Measurements from ENCODE around the gene TCTN1.

Gene TCTN1

DNA sequence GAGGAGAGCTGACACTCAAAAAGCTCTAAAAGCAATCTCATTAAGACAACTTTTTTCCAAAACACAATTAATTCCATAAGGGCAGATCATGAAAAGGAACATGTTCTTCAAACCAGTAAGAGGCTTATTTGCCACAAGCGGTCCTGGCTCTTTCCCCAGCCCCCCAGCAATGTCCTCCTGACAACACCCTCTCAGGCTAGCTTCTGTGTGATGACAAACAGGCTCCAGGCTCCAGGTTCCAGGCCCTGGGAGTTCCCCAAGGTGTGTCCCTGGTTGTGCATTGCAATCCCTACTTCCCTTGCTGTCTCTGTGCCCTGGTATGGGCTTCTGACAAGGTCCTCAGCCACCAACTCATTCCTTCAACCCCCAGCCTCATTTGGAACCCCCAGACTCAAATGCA is 66.1 kb downstream of the TCTN1 start:
- DNase-seq (ENCODE audit: low read depth), result no peak

DNA sequence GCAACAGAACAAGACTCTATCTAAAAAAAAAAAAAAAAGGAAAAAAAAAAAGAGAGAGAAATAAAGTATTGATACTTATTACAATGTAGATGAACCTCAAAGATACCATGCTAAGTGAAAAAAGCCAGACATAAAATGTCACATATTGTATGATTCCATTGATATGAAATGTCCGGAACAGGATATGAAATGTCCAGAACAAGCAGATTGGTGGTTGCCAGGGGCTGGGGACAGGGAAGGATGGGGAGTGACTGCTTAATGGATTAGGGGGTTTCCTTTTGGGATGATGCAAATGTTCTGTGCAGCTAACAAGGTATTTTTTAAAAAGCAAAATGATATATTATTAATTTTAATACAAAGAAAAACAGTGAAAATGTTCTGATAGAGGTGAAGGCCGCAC is 70.0 kb downstream of the TCTN1 start:
- no peak for DNase-seq (ENCODE audit: low read depth)

DNA sequence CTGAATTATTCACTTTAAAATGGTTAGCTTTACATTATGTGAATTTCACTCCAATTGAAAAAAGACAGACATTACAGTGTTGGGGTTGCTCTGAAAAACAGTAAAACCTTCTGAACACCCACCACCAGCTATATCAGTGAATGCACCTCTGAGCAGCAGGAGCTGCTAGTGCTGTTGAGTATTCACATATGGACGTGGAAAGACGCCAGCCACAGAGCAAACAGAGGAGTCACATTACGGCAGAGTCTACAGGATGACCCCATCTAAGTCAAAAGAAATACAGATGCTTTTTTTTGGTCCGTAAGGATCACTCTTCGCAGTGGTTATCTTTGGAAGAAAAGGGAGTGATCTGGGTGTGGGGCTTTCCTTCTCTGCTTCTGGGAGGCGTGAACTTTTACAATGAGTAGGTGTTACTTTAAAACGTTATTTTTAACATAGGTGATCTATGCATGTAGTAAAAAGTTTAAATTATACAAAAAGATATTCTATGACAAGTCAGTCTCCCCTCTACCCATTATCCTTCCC is 70.4 kb downstream of the TCTN1 start:
- DNase-seq (ENCODE audit: low read depth), result no peak

DNA sequence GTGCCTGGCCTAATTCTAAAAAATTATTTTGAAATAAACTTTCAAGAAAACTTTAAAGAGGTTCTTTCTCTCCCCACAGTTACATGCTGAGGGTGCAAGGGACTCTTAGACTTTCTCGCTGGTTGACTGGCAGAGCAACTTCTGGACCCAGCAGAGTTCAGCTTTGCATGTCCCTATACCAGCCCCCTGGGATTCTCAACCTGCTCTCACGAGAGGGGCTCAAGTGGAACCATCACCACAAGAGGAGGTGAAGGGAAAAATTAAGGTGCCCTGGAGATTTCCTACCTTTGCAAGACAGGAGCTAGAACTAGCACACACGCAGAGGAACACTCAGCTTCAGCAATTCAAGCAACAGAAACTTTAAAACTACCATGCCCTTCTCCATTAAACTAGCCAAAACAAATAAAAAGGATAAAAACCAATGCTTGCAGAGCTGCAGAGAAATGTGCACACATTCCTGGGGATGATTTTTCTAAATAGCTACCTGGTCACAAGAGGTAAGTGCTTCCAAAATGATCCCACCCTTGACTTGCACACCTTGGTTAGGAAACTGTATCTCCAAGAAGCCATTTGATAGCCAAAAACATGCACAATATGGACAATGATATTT is 72.5 kb downstream of the TCTN1 start:
- no peak for DNase-seq (ENCODE audit: low read depth)

DNA sequence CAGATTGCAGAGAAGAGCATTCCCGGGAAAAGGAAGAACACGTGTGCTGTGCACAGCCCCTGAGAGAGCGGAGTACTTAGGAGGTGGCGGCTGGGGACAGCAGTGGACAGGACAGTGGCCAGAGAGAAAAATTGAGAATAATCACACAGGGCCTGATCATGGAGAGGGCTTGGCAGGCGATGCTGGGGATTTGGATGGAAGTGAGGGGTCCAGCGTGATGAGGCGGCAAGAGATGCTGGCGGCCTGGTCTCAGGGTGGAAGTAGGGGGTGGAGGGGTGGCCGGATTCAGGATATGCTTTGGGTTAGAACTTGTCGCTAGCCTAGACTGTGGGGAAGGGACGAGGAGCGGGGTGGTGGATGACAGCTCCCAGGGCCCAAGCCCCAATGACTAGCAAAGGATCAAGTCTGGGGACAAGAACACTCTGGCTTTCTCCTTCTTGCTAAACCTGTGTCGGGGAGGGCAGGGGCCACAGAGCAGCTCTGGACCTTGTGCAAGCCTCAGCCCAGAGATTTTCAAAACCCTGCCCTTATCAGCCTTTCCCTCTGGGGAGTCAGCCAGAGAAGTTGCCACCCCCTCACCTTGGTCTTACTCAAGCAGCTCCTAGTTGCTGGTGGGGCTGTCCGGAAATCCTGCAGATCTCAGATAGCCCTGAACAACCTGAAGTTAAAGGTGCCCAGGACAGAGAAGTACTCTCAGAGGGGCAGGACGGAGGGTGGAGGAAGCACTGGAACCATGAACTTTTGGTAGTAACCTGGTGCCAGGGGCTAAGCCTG is 73.7 kb downstream of the TCTN1 start:
- no peak for DNase-seq (ENCODE audit: low read depth)

DNA sequence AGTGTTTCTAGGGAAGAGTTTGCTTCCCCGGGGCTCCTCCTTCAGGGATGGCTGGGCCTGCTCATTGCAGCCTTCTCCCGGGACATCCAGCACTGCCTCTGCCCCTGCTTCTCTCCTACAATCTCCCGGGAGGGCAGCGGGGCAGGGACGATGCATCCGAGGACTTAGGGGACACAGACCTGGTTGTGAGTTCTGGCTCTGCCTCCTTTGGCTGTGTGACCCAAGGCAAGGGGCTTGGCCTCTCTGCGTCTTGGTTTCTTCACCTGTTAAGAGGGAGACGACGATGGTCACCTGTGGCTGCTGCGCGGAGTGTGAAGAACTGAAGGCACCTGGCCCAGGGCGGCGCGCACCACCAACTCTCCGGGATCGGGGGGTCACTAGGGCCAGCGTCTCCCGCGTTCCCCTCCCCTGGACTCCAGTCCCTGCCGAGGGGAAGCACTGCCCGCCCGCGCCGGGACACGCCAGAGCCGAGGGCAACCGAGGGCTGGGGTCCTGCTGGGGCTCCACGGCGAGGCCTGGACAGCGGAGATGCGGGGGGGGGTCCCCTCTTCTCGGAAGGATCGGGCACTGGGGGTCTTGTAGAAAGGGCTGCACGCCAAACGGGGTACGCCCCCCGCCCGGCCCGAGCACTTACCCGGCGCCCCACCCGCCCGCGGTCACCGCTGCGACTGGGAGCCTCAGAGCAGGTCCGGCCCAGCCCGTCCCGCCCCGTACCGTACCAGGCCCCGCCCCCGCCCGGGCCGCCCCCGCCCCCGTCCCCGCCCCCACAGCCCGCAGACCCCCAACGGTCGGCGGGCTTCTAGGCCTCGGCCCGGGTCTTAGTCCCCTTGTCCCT is 74.7 kb downstream of the TCTN1 start, which contains the start of gene HVCN1:
Gene HVCN1, minus strand, starts transcription at position 670 of the 835 bp plus-strand sequence. CDS start 5,870 bp downstream, outside the sequence.
- DNase-seq (ENCODE audit: low read depth), result no peak

DNA sequence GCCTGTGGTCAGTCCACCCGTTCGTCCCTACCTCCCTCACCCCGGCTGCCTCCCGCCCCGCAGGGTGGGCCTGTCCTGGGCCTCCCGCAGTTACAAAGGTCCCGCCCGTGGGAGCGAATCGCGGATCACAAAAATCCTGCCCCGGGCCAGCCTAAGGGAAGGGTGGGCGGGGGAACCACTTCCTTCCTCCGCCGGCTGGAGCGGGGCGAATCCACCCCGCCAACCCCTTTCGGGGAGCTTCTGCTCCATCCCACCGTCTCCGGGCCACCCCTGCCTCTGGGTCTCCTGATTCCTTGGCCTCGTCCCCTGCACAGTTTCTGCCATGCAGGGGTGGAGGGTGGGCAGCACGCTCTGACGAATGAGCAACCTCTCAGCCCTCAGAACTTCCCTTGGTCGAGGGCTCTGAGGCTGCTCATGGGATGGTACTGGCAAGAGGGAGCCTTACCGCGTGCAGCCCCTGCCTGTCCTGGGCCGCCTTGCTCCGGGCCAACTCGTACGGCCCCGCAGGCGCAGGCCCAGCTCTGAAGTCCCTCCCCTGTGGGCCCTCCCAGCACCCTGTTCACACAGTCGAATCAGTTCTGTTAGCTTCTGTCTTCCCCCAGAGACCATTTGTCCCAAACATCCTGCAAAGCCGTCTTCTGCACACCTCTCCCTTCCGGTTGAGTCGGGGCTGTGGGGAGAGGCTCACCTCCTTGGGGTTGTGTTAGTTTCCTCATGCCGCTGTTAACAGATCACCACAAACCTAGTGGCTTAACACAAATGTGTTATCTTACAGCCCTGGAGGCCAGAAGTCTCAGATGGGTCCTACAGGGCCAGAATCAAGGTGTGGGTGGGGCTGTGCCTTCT is 75.6 kb downstream of the TCTN1 start:
- no peak for DNase-seq (ENCODE audit: low read depth)

DNA sequence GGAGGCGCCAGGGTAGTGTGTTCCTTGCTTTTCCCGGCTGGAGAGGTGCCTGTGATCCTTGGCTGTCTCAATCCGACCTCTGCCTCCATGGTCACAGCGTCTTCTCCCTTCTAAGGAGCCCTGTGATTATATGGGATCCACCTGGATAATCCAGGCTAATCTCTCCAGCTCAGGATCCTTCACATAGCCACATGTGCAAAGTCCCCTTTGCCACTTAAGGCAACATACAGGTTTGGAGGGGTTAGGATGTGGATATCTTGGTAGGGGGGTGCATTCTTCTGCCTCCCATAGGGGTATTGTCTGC is 76.2 kb downstream of the TCTN1 start:
- DNase-seq (ENCODE audit: low read depth), result no peak

DNA sequence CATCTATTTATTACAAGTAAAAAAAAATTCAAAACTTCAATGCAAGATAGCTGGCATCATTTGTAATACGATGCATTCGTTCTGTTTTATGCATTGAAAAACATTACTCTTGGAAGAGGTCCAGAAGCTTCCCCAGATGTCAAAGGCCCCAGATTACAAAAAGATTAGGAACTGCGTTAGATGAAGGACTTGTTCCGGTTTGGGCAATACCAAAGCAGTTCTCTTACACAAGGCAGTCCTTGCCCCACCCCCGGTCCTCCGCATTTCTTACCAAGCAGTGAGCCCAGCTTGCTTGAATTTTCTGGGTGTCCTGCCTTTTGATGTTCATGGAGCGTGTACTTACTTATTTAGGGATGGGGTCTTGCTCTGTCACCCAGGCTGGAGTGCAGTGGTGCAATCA is 79.8 kb downstream of the TCTN1 start:
- DNase-seq (ENCODE audit: low read depth), result no peak

DNA sequence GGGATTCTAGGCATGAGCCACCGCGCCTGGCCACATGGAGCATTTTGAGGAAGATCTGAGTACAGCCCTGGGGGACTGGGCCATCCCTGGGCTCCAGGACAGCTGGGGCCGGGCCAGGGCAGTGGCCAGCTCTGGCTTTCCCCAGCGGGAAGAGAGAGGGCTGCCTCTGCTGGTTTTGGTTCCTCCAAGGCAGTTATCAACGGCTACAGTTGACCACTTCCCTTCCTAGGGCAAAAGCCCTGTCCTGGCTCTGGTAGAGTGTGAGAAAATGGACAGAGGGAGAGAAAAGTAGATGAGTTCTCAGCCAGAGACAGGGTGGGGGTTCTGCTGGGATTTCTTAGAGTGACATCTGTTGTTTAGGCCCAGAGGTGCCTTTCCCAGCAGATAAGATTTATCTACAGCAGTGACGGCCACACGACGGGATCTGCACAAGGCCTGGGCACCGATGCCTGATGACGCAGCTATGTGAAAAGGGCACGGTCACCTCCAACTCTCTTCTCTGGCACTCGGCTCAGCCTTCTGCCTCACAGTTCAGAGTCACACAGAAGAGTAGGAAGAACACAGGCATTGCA is 80.5 kb downstream of the TCTN1 start:
- DNase-seq (ENCODE audit: low read depth), result no peak

DNA sequence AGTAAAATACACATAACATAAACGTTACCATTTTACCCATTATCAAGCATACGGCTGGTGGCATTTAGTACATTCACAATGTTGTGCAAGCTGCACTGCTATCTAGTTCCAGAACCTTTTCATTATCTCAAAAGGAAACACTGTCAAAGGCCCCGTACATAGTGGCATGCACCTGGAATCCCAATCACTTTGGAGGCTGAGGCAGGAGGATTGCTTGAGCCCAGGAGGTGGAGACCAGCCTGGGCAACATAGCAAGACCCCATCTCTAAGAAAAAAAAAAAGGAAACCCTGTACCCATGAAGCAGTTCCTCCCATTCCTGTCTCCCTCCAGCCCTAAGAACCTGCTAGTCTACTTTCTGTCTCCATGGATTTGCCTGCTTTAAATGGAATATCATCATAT is 82.4 kb downstream of the TCTN1 start:
- DNase-seq (ENCODE audit: low read depth), result no peak

DNA sequence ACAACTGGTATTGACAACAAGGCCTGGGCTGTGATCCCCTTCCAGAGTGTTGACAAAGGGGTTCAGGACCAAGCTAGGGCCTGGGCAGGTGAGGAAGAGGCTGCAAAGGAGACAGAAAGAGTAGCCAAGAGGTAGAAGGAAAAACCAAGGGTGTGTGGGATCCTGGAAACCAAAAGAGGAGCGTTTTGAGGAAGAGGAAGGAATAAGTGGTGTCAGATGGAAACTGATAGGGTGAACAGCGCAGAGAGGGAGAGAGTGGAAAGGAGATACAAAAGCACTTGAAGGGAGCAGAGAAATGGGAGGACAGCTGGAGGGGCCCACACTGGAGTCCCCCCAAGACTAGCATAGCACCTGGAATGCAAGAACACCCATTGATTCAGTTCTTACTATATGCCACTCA is 83.3 kb downstream of the TCTN1 start:
- no peak for DNase-seq (ENCODE audit: low read depth)

DNA sequence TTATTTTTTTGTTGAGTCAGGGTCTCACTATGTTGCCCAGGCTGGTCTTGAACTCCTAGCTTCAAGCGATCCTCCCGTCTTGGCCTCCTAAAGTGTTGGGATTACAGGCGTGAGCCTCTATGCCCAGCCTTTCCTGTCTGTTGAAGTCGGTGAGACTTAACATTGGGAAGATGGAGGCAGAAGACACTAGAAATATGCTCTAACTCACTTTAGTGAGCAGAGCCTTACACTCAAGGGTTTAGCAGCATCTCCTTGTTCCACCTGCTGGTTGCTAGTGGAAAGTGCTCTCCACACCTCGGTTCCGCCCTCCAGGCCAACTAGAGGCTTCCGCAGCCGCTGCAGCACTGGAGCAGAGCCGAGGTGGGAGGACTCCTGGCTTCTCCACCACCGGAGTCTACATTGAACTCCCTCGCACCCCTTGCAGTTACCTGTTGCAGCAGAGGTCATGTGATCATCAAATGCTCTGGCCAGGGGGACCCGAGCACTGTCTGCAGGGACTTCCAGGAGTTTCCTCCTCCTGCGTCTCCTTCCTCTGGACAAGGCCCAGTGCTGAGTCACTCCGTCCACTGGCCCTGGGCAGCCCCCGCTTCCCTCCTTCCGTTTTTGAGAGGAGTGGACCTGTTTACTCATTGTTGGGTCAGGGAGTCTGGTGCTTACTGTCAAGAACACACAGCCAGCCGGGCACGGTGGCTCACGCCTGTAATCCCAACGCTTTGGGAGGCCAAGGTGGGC is 84.4 kb downstream of the TCTN1 start:
- peak; percentile 58 for DNase-seq (ENCODE audit: low read depth)

All from fibroblast of the conjunctiva (primary cell).